ENCODE measurements around the gene LMBR1. TPM values are rescaled to one million over a fixed set of nuclear protein-coding genes. Genes with fewer than 3 reads are reported as not detected.
A peak's percentile ranks its signal among the peaks of the same experiment; 100 is the strongest.

The LMBR1 gene
- total RNA-seq (35.4 and 41.6 TPM in 2 replicates), polyA plus RNA-seq (30.1 and 30.8 TPM in 2 replicates), polyA minus RNA-seq (ENCODE audit: low replicate concordance) (18.6 and 29.9 TPM in 2 replicates)
- polyA plus RNA-seq (2012), result 18.8 and 19.2 TPM in 2 replicates

- Histone ChIP-seq H3K9ac (ENCODE audit: insufficient read depth, low read length) (peak within 1 kb of the TSS; percentile 77), H2AFZ (ENCODE audit: low read length) (peak within 1 kb of the TSS; percentile 98), H3K4me1 (ENCODE audit: control insufficient read depth, extremely low read depth, insufficient read depth, low read length) (peaks cover 3% of the 10 kb centered on the region), H3K27me3 (ENCODE audit: control insufficient read depth, insufficient read depth, low read length) (no peaks in the 10 kb centered on the region), H3K79me2 (ENCODE audit: control insufficient read depth, insufficient read depth, low read length) (peaks cover 7% of the 10 kb centered on the region), H3K4me3 (replicated peaks in 1 of 4; ENCODE audit: control extremely low read depth in 1 of 4, insufficient read depth in 1 of 4, low read depth in 3 of 4, low read length in 4 of 4) (peak within 1 kb of the TSS; percentile 90 to 94 (median 90)), H3K9me3 (ENCODE audit: control insufficient read depth, insufficient read depth, low read depth, low read length) (no peaks in the 10 kb centered on the region), H3K36me3 (ENCODE audit: control insufficient read depth, insufficient read depth, low read length) (no peaks in the 10 kb centered on the region), H3K27ac (ENCODE audit: insufficient read depth, low read length) (peak within 1 kb of the TSS; percentile 93), H3K4me2 (ENCODE audit: extremely low read depth, insufficient read depth, low read length) (peak within 1 kb of the TSS; percentile 99), H4K20me1 (ENCODE audit: control insufficient read depth, extremely low read depth, insufficient read depth, low read length) (no peaks in the 10 kb centered on the region)
- peak; percentile 41 to 66 for TF ChIP-seq CTCF (conservative IDR thresholded peaks at IDR 0.05 in 1 of 2, IDR thresholded peaks at IDR 0.05 in 1 of 2; ENCODE audit: low read depth in 1 of 2, low read length in 2 of 2)
- no peak for TF ChIP-seq EZH2 (IDR thresholded peaks at IDR 0.05; ENCODE audit: low read length, missing control alignments)
- DNase-seq (ENCODE audit: low read depth in 2 of 2), result peak; percentile 88 to 96
Observed at GRCh38 chr7:156892821-156893706, at the start of gene LMBR1. LMBR1 (minus strand) TSS chr7:156893183; CDS start chr7:156892993, 190 bp downstream.

GRCh38 chr7:156942708-156943090 is 49.7 kb upstream of the LMBR1 start:
- H2AFZ ChIP-seq (ENCODE audit: low read length), result no peak overlapping the region
- H3K27ac ChIP-seq (ENCODE audit: insufficient read depth, low read length), result no peak overlapping the region
- TF ChIP-seq CTCF (conservative IDR thresholded peaks at IDR 0.05 in 1 of 2, IDR thresholded peaks at IDR 0.05 in 1 of 2; ENCODE audit: low read depth in 1 of 2, low read length in 2 of 2) (no peak), EZH2 (IDR thresholded peaks at IDR 0.05; ENCODE audit: low read length, missing control alignments) (no peak)
- H3K9ac ChIP-seq (ENCODE audit: insufficient read depth, low read length), result no peak overlapping the region
- H3K79me2 ChIP-seq (ENCODE audit: control insufficient read depth, insufficient read depth, low read length), result no peaks in the 10 kb centered on the region
- H4K20me1 ChIP-seq (ENCODE audit: control insufficient read depth, extremely low read depth, insufficient read depth, low read length), result no peaks in the 10 kb centered on the region
- H3K27me3 ChIP-seq (ENCODE audit: control insufficient read depth, insufficient read depth, low read length), result peaks cover 11% of the 10 kb centered on the region
- H3K4me1 ChIP-seq (ENCODE audit: control insufficient read depth, extremely low read depth, insufficient read depth, low read length), result no peaks in the 10 kb centered on the region
- no peak for DNase-seq (ENCODE audit: low read depth in 2 of 2)
- H3K4me3 ChIP-seq (replicated peaks in 1 of 4; ENCODE audit: control extremely low read depth in 1 of 4, insufficient read depth in 1 of 4, low read depth in 3 of 4, low read length in 4 of 4), result no peak overlapping the region
- H3K4me2 ChIP-seq (ENCODE audit: extremely low read depth, insufficient read depth, low read length), result no peak overlapping the region
- H3K36me3 ChIP-seq (ENCODE audit: control insufficient read depth, insufficient read depth, low read length), result no peaks in the 10 kb centered on the region
- H3K9me3 ChIP-seq (ENCODE audit: control insufficient read depth, insufficient read depth, low read depth, low read length), result no peaks in the 10 kb centered on the region

GRCh38 chr7:156941393-156942182 is 48.6 kb upstream of the LMBR1 start:
- DNase-seq (ENCODE audit: low read depth in 2 of 2), result no peak
- H3K9ac ChIP-seq (ENCODE audit: insufficient read depth, low read length), result no peak overlapping the region
- no peaks in the 10 kb centered on the region for H4K20me1 ChIP-seq (ENCODE audit: control insufficient read depth, extremely low read depth, insufficient read depth, low read length)
- no peaks in the 10 kb centered on the region for H3K9me3 ChIP-seq (ENCODE audit: control insufficient read depth, insufficient read depth, low read depth, low read length)
- H3K79me2 ChIP-seq (ENCODE audit: control insufficient read depth, insufficient read depth, low read length), result no peaks in the 10 kb centered on the region
- TF ChIP-seq CTCF (conservative IDR thresholded peaks at IDR 0.05 in 1 of 2, IDR thresholded peaks at IDR 0.05 in 1 of 2; ENCODE audit: low read depth in 1 of 2, low read length in 2 of 2), result no peak
- TF ChIP-seq EZH2 (IDR thresholded peaks at IDR 0.05; ENCODE audit: low read length, missing control alignments), result no peak
- H3K4me2 ChIP-seq (ENCODE audit: extremely low read depth, insufficient read depth, low read length), result no peak overlapping the region
- H3K27ac ChIP-seq (ENCODE audit: insufficient read depth, low read length), result no peak overlapping the region
- peaks cover 11% of the 10 kb centered on the region for H3K27me3 ChIP-seq (ENCODE audit: control insufficient read depth, insufficient read depth, low read length)
- H3K36me3 ChIP-seq (ENCODE audit: control insufficient read depth, insufficient read depth, low read length), result no peaks in the 10 kb centered on the region
- no peaks in the 10 kb centered on the region for H3K4me1 ChIP-seq (ENCODE audit: control insufficient read depth, extremely low read depth, insufficient read depth, low read length)
- H2AFZ ChIP-seq (ENCODE audit: low read length), result no peak overlapping the region
- H3K4me3 ChIP-seq (replicated peaks in 1 of 4; ENCODE audit: control extremely low read depth in 1 of 4, insufficient read depth in 1 of 4, low read depth in 3 of 4, low read length in 4 of 4), result no peak overlapping the region

Data from fibroblast of lung (primary cell).